Esophagus squamous epithelium (tissue), 4 donors: ENCODE results near the gene TSPEAR.

Experiments
- POLR2A ChIP-seq, 4 donors: fragments of 450-650 bp; IDR thresholded peaks; one replicate each; pipeline ENCODE4 v1.6.1; 2017; ENCODE audit warnings: antibody characterized with exemption in 4 of 4, mild to moderate bottlenecking in 4 of 4, moderate library complexity in 3 of 4
- TF ChIP-seq, protein P1 (sequence below), 6 experiments: fragments of 450-650 bp in 4 of 6; fragments of 200-600 bp in 2 of 6; sonication (generic) in 2 of 6; IDR thresholded peaks; one replicate each; pipeline ENCODE4 v1.5.1; 2016 to 2019; ENCODE audit warnings: antibody characterized with exemption in 6 of 6, mild to moderate bottlenecking in 4 of 6, moderate library complexity in 4 of 6

DNA sequence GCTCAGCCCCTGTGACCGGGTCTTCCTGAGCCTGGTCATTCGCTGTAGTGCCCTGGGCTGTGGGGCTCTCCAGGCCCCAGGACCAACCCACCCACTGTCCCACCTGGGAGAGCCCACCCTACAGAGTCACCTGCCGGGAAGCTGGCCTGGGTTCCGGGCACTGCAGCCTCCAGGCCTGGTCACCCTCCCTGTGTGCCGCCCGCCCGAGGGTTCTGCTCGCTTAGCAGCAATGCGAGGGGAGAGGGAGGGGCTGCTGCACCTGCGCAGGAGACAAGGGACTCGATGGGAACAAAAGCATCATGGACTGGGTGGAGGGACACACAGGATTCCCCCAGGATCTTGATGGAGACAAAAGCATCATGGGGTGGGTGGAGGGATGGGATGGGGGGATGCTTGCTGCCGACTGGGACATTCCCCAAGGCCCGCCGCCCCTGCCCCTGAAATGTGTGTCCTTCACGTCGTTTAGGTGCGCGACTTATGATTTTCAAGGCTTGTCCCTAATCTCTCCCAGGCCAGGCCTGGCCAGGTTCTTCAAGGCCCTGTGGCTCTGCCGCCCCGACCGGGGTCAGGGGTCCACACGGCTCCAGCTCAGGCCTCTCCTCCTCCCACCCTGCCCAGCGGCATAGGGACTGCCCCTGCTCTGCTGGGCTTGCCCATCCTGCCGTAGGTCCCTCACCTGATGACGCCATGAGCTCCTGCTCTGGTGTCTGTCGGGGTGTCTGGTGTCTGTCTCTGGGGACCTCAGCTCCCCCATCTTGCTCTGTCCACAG is 97.8 kb downstream of the TSPEAR start:
- TF ChIP-seq, protein P1, sequence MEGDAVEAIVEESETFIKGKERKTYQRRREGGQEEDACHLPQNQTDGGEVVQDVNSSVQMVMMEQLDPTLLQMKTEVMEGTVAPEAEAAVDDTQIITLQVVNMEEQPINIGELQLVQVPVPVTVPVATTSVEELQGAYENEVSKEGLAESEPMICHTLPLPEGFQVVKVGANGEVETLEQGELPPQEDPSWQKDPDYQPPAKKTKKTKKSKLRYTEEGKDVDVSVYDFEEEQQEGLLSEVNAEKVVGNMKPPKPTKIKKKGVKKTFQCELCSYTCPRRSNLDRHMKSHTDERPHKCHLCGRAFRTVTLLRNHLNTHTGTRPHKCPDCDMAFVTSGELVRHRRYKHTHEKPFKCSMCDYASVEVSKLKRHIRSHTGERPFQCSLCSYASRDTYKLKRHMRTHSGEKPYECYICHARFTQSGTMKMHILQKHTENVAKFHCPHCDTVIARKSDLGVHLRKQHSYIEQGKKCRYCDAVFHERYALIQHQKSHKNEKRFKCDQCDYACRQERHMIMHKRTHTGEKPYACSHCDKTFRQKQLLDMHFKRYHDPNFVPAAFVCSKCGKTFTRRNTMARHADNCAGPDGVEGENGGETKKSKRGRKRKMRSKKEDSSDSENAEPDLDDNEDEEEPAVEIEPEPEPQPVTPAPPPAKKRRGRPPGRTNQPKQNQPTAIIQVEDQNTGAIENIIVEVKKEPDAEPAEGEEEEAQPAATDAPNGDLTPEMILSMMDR (IDR thresholded peaks at IDR 0.05): no peak
- no peak for TF ChIP-seq POLR2A (IDR thresholded peaks at IDR 0.05)
